ENCODE measurements around the gene AIF1L. TPM values are rescaled to one million over a fixed set of nuclear protein-coding genes. Genes with fewer than 3 reads are reported as not detected.

The AIF1L gene
- total RNA-seq, 1 donor from 2014 or later, result 2.6 TPM

GRCh38 chr9:131072107-131072870, 24.0 kb upstream of the AIF1L start:
- TF ChIP-seq CTCF (IDR thresholded peaks at IDR 0.05; ENCODE audit: insufficient read depth, low read length, severe bottlenecking), result no peak
- DNase-seq (ENCODE audit: low read depth) (no peak), FAIRE-seq (no peak)
- Histone ChIP-seq H3K4me3 (ENCODE audit: low read depth, low read length) (no peak overlapping the region), H3K27me3 (ENCODE audit: control insufficient read depth, insufficient read depth, low read length) (no peaks in the 10 kb centered on the region), H3K36me3 (ENCODE audit: control insufficient read depth, insufficient read depth, low read length) (no peaks in the 10 kb centered on the region)

GRCh38 chr9:131072871-131073237, 23.5 kb upstream of the AIF1L start:
- no peak overlapping the region for H3K4me3 ChIP-seq (ENCODE audit: low read depth, low read length)
- DNase-seq (ENCODE audit: low read depth) (no peak), FAIRE-seq (no peak)
- no peaks in the 10 kb centered on the region for H3K27me3 ChIP-seq (ENCODE audit: control insufficient read depth, insufficient read depth, low read length)
- no peaks in the 10 kb centered on the region for H3K36me3 ChIP-seq (ENCODE audit: control insufficient read depth, insufficient read depth, low read length)
- TF ChIP-seq CTCF (IDR thresholded peaks at IDR 0.05; ENCODE audit: insufficient read depth, low read length, severe bottlenecking), result no peak

- no peaks in the 10 kb centered on the region for H3K36me3 ChIP-seq (ENCODE audit: control insufficient read depth, insufficient read depth, low read length)
- FAIRE-seq (no peak), DNase-seq (ENCODE audit: low read depth) (no peak)
- H3K27me3 ChIP-seq (ENCODE audit: control insufficient read depth, insufficient read depth, low read length), result peaks cover 4% of the 10 kb centered on the region
- no peak for TF ChIP-seq CTCF (IDR thresholded peaks at IDR 0.05; ENCODE audit: insufficient read depth, low read length, severe bottlenecking)
- no peak overlapping the region for H3K4me3 ChIP-seq (ENCODE audit: low read depth, low read length)
These were observed 19.8 kb upstream of the AIF1L start for GRCh38 chr9:131076347-131077195.

GRCh38 chr9:131078427-131079366, 17.6 kb upstream of the AIF1L start:
- H3K36me3 ChIP-seq (ENCODE audit: control insufficient read depth, insufficient read depth, low read length), result no peaks in the 10 kb centered on the region
- peaks cover 4% of the 10 kb centered on the region for H3K27me3 ChIP-seq (ENCODE audit: control insufficient read depth, insufficient read depth, low read length)
- TF ChIP-seq CTCF (IDR thresholded peaks at IDR 0.05; ENCODE audit: insufficient read depth, low read length, severe bottlenecking), result no peak
- no peak overlapping the region for H3K4me3 ChIP-seq (ENCODE audit: low read depth, low read length)
- FAIRE-seq (no peak), DNase-seq (ENCODE audit: low read depth) (no peak)

- Histone ChIP-seq H3K36me3 (ENCODE audit: control insufficient read depth, insufficient read depth, low read length) (no peaks in the 10 kb centered on the region), H3K27me3 (ENCODE audit: control insufficient read depth, insufficient read depth, low read length) (peaks cover 4% of the 10 kb centered on the region), H3K4me3 (ENCODE audit: low read depth, low read length) (no peak overlapping the region)
- FAIRE-seq, result no peak
- TF ChIP-seq CTCF (IDR thresholded peaks at IDR 0.05; ENCODE audit: insufficient read depth, low read length, severe bottlenecking), result no peak
- DNase-seq (ENCODE audit: low read depth), result peak; percentile 60
These were observed 15.7 kb upstream of the AIF1L start for GRCh38 chr9:131080589-131080988.
